Measurements from ENCODE around the gene FBXL5. TPM values are rescaled to one million over a fixed set of nuclear protein-coding genes. Genes with fewer than 3 reads are reported as not detected.

Gene FBXL5
- total RNA-seq, 2 experiments from 2014 or later = 43.5 to 102 TPM

GRCh38 chr4:15653864-15654592 is 1.1 kb downstream of the FBXL5 start:
- H3K4me2 ChIP-seq (ENCODE audit: low read length) = peak overlapping the region; percentile 100
- peaks cover 53% of the 10 kb centered on the region for H3K4me1 ChIP-seq (ENCODE audit: insufficient read depth, low read length, poor library complexity, severe bottlenecking)
- BruUV-seq (replicated peaks) = TSS peak; percentile 56
- DNase-seq (ENCODE audit: low spot score) = peak; percentile 64
- ChIA-PET CTCF (ENCODE audit: unreplicated experiment) (interaction anchor here (0.9 kb wide), 1 partner anchor 184 kb away, joined by 5 read pairs; the partner anchor contains the start of gene CC2D2A), POLR2A (interaction anchor here (0.5 to 7.1 kb wide), 14 partner anchors 11 to 457 kb away, joined by 3 to 67 read pairs (median 4); partner anchors contain the start of gene FAM200B)
- H3K27ac ChIP-seq (ENCODE audit: low read depth, low read length, poor library complexity, severe bottlenecking) = peak overlapping the region; percentile 68
- no peaks in the 10 kb centered on the region for H3K9me3 ChIP-seq (ENCODE audit: low read length)
- H3K36me3 ChIP-seq (ENCODE audit: insufficient read depth, low read length) = peaks cover 8% of the 10 kb centered on the region; the same call in 1 of the 2 replicates
- TF ChIP-seq CTCF (conservative IDR thresholded peaks at IDR 0.05; ENCODE audit: low read length) = no peak
- no peak for TF ChIP-seq EZH2phosphoT487 (IDR thresholded peaks at IDR 0.05; ENCODE audit: borderline replicate concordance, low read depth, low read length)
- H3K9me2 ChIP-seq (ENCODE audit: insufficient read depth, low read length) = no peaks in the 10 kb centered on the region
- peak overlapping the region; percentile 70 for H2AFZ ChIP-seq (ENCODE audit: low read length)
- H3K79me2 ChIP-seq (ENCODE audit: insufficient read depth, low read depth, low read length) = peaks cover 56% of the 10 kb centered on the region
- peak overlapping the region; percentile 92 for H3K4me3 ChIP-seq (ENCODE audit: low read depth, low read length, poor library complexity, severe bottlenecking)
- intact Hi-C loops (cut with micrococcal nuclease; ENCODE audit: unreplicated experiment) = loop anchor here (2.0 to 10.0 kb wide), 5 partner anchors 77 to 651 kb away; partner anchors contain the start of genes CPEB2 and TAPT1
- no peaks in the 10 kb centered on the region; the same call in 1 of the 2 replicates for H4K20me1 ChIP-seq (ENCODE audit: insufficient read depth, low read length)

DNA sequence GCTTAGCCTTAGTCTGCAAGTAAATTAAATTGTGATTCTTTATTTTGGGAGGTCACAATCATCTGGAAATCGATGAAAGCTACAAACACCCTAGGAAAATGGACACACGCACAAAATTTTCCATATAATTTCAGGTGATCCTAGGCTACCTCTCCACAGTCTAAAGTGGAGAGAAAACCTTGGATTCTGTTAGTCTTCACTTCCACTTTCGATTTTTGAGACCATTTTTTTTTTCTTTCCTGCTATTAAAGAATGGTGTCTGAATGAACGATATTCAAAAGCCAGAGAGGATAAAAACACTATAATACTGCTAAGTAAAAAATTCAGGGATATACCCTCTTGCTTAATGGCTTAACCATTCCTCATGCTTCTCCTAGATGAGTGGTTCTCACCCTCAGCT is 1.7 kb downstream of the FBXL5 start:
- BruUV-seq (replicated peaks) = no TSS peak
- H3K4me2 ChIP-seq (ENCODE audit: low read length) = peak overlapping the region; percentile 100
- H3K4me3 ChIP-seq (ENCODE audit: low read depth, low read length, poor library complexity, severe bottlenecking) = peak overlapping the region; percentile 92
- peak overlapping the region; percentile 68 for H3K27ac ChIP-seq (ENCODE audit: low read depth, low read length, poor library complexity, severe bottlenecking)
- H3K9me3 ChIP-seq (ENCODE audit: low read length) = no peaks in the 10 kb centered on the region
- H3K4me1 ChIP-seq (ENCODE audit: insufficient read depth, low read length, poor library complexity, severe bottlenecking) = peaks cover 53% of the 10 kb centered on the region
- CTCF ChIA-PET (ENCODE audit: unreplicated experiment) = interaction anchor here (0.9 kb wide), 1 partner anchor 183 kb away, joined by 5 read pairs; the partner anchor contains the start of gene CC2D2A
- peaks cover 62% of the 10 kb centered on the region for H3K79me2 ChIP-seq (ENCODE audit: insufficient read depth, low read depth, low read length)
- POLR2A ChIA-PET = interaction anchor here (0.5 to 7.1 kb wide), 10 partner anchors 8 to 103 kb away, joined by 3 to 67 read pairs (median 4); partner anchors contain the start of gene FAM200B
- no peaks in the 10 kb centered on the region for H3K9me2 ChIP-seq (ENCODE audit: insufficient read depth, low read length)
- H2AFZ ChIP-seq (ENCODE audit: low read length) = peak overlapping the region; percentile 70; the same call in 1 of the 2 replicates
- H3K36me3 ChIP-seq (ENCODE audit: insufficient read depth, low read length) = peaks cover 12% of the 10 kb centered on the region; the same call in 1 of the 2 replicates
- TF ChIP-seq EZH2phosphoT487 (IDR thresholded peaks at IDR 0.05; ENCODE audit: borderline replicate concordance, low read depth, low read length) (no peak), CTCF (conservative IDR thresholded peaks at IDR 0.05; ENCODE audit: low read length) (no peak)
- H4K20me1 ChIP-seq (ENCODE audit: insufficient read depth, low read length) = no peaks in the 10 kb centered on the region; the same call in 1 of the 2 replicates
- DNase-seq (ENCODE audit: low spot score) = no peak
- intact Hi-C loops (cut with micrococcal nuclease; ENCODE audit: unreplicated experiment) = loop anchor here (5.0 to 10.0 kb wide), 3 partner anchors 241 to 571 kb away; partner anchors contain the start of gene TAPT1
